Esophagus squamous epithelium (tissue), 4 donors: ENCODE results near the gene PFKFB4.

Source experiments
- POLR2A ChIP-seq, 4 donors: fragments of 450-650 bp; IDR thresholded peaks; one replicate each; pipeline ENCODE4 v1.6.1; 2017; ENCODE audit warnings: antibody characterized with exemption in 4 of 4, mild to moderate bottlenecking in 4 of 4, moderate library complexity in 3 of 4
- TF ChIP-seq, protein P1 (sequence below), 6 experiments: fragments of 450-650 bp in 4 of 6; fragments of 200-600 bp in 2 of 6; sonication (generic) in 2 of 6; IDR thresholded peaks; one replicate each; pipeline ENCODE4 v1.5.1; 2016 to 2019; ENCODE audit warnings: antibody characterized with exemption in 6 of 6, mild to moderate bottlenecking in 4 of 6, moderate library complexity in 4 of 6

GRCh38 chr3:48567090-48567489 is 10.5 kb upstream of the PFKFB4 start:
- TF ChIP-seq, protein P1, sequence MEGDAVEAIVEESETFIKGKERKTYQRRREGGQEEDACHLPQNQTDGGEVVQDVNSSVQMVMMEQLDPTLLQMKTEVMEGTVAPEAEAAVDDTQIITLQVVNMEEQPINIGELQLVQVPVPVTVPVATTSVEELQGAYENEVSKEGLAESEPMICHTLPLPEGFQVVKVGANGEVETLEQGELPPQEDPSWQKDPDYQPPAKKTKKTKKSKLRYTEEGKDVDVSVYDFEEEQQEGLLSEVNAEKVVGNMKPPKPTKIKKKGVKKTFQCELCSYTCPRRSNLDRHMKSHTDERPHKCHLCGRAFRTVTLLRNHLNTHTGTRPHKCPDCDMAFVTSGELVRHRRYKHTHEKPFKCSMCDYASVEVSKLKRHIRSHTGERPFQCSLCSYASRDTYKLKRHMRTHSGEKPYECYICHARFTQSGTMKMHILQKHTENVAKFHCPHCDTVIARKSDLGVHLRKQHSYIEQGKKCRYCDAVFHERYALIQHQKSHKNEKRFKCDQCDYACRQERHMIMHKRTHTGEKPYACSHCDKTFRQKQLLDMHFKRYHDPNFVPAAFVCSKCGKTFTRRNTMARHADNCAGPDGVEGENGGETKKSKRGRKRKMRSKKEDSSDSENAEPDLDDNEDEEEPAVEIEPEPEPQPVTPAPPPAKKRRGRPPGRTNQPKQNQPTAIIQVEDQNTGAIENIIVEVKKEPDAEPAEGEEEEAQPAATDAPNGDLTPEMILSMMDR (IDR thresholded peaks at IDR 0.05), result no peak
- TF ChIP-seq POLR2A (IDR thresholded peaks at IDR 0.05), result no peak
